GM12892 (cell line): ENCODE results near the gene FXYD3.

Experiments used
- POLR2A ChIP-seq: IDR thresholded peaks from 2 replicates; pipeline ENCODE4 v1.6.1; 2011; ENCODE audit warnings: low read depth, low read length, control low read depth
- TAF1 ChIP-seq: IDR thresholded peaks from 2 replicates; pipeline ENCODE4 v1.6.1; 2011; ENCODE audit warnings: low read depth, mild to moderate bottlenecking, control low read depth, low read length, borderline replicate concordance

- no peak for TF ChIP-seq TAF1
- TF ChIP-seq POLR2A = no peak
These were observed 20.6 kb downstream of the FXYD3 start for GRCh38 chr19:35136231-35136630.
